IMR-90 (cell line): ENCODE measurements around the gene CLEC11A. TPM values are rescaled to one million over a fixed set of nuclear protein-coding genes. Genes with fewer than 3 reads are reported as not detected.

Experiments used
- ATAC-seq: fragments of 200-7000 bp; cut with Tn5 transposase; 2 replicates; pipeline ENCODE4 v1.9.1; 2020; ENCODE audit warnings: low read depth, mild to moderate bottlenecking, moderate library complexity
- BruUV-seq: library from RNA; stranded (reverse); fragments of 400-500 nt; replicated peaks from 2 replicates; lab custom pipeline; 2021; lab: Mats Ljungman, UMichigan
- CTCF ChIA-PET: fragments of 300-600 bp; formaldehyde crosslinking; extraction: SDS; loops from one replicate; lab custom pipeline; 2021; ENCODE audit warnings: antibody characterized with exemption; lab: Yijun Ruan, JAX
- POLR2A ChIA-PET: fragments of 300-600 bp; sonication (Branson Sonifier 250); formaldehyde crosslinking; loops from one replicate; lab custom pipeline; 2022; ENCODE audit warnings: antibody characterized with exemption; ENCODE audit not compliant: unreplicated experiment; lab: Charles Lee
- DNase-seq: peaks from one replicate; pipeline ENCODE4 v3.0.0; 2013
- H2AFZ ChIP-seq: replicated peaks from 2 replicates; pipeline ENCODE3; 2013; ENCODE audit warnings: low read length, mild to moderate bottlenecking; ENCODE audit not compliant: poor library complexity
- H2AK5ac ChIP-seq: 2 replicates; pipeline ENCODE4 v1.6.1; 2013; ENCODE audit warnings: low read depth, low read length, inconsistent platforms
- H2AK9ac ChIP-seq: replicated peaks from 2 replicates; pipeline ENCODE3; 2013; ENCODE audit warnings: mild to moderate bottlenecking, low read depth, low read length, moderate library complexity; ENCODE audit not compliant: poor library complexity
- H2BK120ac ChIP-seq: 2 replicates; pipeline ENCODE4 v1.6.1; 2013; ENCODE audit warnings: low read depth, low read length, inconsistent platforms
- H2BK15ac ChIP-seq: 3 replicates; pipeline ENCODE4 v1.6.1; 2013; ENCODE audit warnings: low read depth, low read length, inconsistent platforms
- H2BK20ac ChIP-seq: 2 replicates; pipeline ENCODE4 v1.6.1; 2013; ENCODE audit warnings: low read depth, mild to moderate bottlenecking, inconsistent platforms, low read length, moderate library complexity
- H2BK5ac ChIP-seq: 2 replicates; pipeline ENCODE4 v1.6.1; 2013; ENCODE audit warnings: mild to moderate bottlenecking, low read depth, low read length, inconsistent platforms; ENCODE audit not compliant: poor library complexity, severe bottlenecking
- H3K14ac ChIP-seq: replicated peaks from 2 replicates; pipeline ENCODE4 v1.6.1; 2013; ENCODE audit warnings: low read depth, low read length, inconsistent platforms
- H3K18ac ChIP-seq: 2 replicates; pipeline ENCODE4 v1.6.1; 2013; ENCODE audit warnings: low read depth, low read length, control low read depth
- H3K23ac ChIP-seq: 2 replicates; pipeline ENCODE4 v1.6.1; 2013; ENCODE audit warnings: low read depth, low read length, inconsistent platforms
- H3K27ac ChIP-seq: 2 replicates; pipeline ENCODE4 v1.5.1; 2013; ENCODE audit warnings: mild to moderate bottlenecking, control low read depth, low read length; ENCODE audit not compliant: insufficient read depth
- H3K27me3 ChIP-seq: 2 replicates; pipeline ENCODE4 v1.6.1; 2013; ENCODE audit warnings: low read length; ENCODE audit not compliant: control insufficient read depth, insufficient read depth
- H3K36me3 ChIP-seq: 2 replicates; pipeline ENCODE4 v1.6.1; 2013; ENCODE audit warnings: low read length, mixed read lengths; ENCODE audit not compliant: control insufficient read depth, insufficient read depth
- H3K4ac ChIP-seq: 2 replicates; pipeline ENCODE4 v1.6.1; 2013; ENCODE audit warnings: low read depth, low read length, inconsistent platforms
- H3K4me1 ChIP-seq: 2 replicates; pipeline ENCODE4 v1.6.1; 2013; ENCODE audit warnings: low read length, mixed read lengths; ENCODE audit not compliant: control insufficient read depth, insufficient read depth
- H3K4me2 ChIP-seq: 2 replicates; pipeline ENCODE4 v1.6.1; 2013; ENCODE audit warnings: low read depth, mild to moderate bottlenecking, control low read depth, low read length, moderate library complexity
- H3K4me3 ChIP-seq: 2 replicates; pipeline ENCODE4 v1.5.1; 2013; ENCODE audit warnings: low read depth, mild to moderate bottlenecking, control low read depth, low read length, moderate library complexity; ENCODE audit not compliant: insufficient read depth
- H3K56ac ChIP-seq: 2 replicates; pipeline ENCODE4 v1.6.1; 2013; ENCODE audit warnings: low read length, inconsistent platforms; ENCODE audit not compliant: insufficient read depth; ENCODE audit errors: extremely low read depth
- H3K79me1 ChIP-seq, 2 experiments: 2 replicates each; pipeline ENCODE4 v1.6.1; 2013; ENCODE audit warnings: low read length in 2 of 2, inconsistent platforms in 1 of 2, low read depth in 1 of 2
- H3K9ac ChIP-seq: 2 replicates; pipeline ENCODE4 v1.6.1; 2013; ENCODE audit warnings: low read depth, low read length, control low read depth
- H3K9me1 ChIP-seq: 2 replicates; pipeline ENCODE4 v1.6.1; 2013; ENCODE audit warnings: low read length, inconsistent platforms; ENCODE audit not compliant: insufficient read depth
- H3K9me3 ChIP-seq: 2 replicates; pipeline ENCODE4 v1.6.1; 2013; ENCODE audit warnings: low read length; ENCODE audit not compliant: control insufficient read depth, insufficient read depth
- H4K20me1 ChIP-seq: 2 replicates; pipeline ENCODE4 v1.6.1; 2013; ENCODE audit warnings: low read length, inconsistent platforms; ENCODE audit not compliant: insufficient read depth
- H4K5ac ChIP-seq: 2 replicates; pipeline ENCODE4 v1.6.1; 2013; ENCODE audit warnings: mild to moderate bottlenecking, low read depth, low read length, control low read depth
- H4K8ac ChIP-seq, 2 experiments: 2 replicates each; pipeline ENCODE4 v1.6.1; 2013; ENCODE audit warnings: low read depth in 2 of 2, low read length in 2 of 2, control low read depth in 1 of 2, inconsistent platforms in 1 of 2
- H4K91ac ChIP-seq: 2 replicates; pipeline ENCODE4 v1.6.1; 2013; ENCODE audit warnings: low read depth, low read length, inconsistent platforms; ENCODE audit not compliant: insufficient read depth
- BHLHE40 ChIP-seq: fragments of 150-350 bp; IDR thresholded peaks from 2 replicates; pipeline ENCODE4 v1.6.1; 2016; ENCODE audit warnings: mild to moderate bottlenecking, low read depth, low read length
- CEBPB ChIP-seq: IDR thresholded peaks from 2 replicates; pipeline ENCODE4 v1.6.1; 2012; ENCODE audit warnings: low read depth, low read length, improper control_type of control experiment
- CHD1 ChIP-seq: IDR thresholded peaks from 2 replicates; pipeline ENCODE4 v1.6.1; 2012; ENCODE audit warnings: low read depth, low read length, improper control_type of control experiment
- FOS ChIP-seq: fragments of 150-350 bp; IDR thresholded peaks from 2 replicates; pipeline ENCODE4 v1.6.1; 2016; ENCODE audit warnings: low read depth, low read length
- MAFK ChIP-seq: IDR thresholded peaks from 2 replicates; pipeline ENCODE4 v1.6.1; 2012; ENCODE audit warnings: low read depth, low read length, improper control_type of control experiment
- MAZ ChIP-seq: IDR thresholded peaks from 2 replicates; pipeline ENCODE4 v1.6.1; 2012; ENCODE audit warnings: low read depth, mild to moderate bottlenecking, low read length, improper control_type of control experiment, moderate library complexity, borderline replicate concordance
- MXI1 ChIP-seq: IDR thresholded peaks from 2 replicates; pipeline ENCODE4 v1.6.1; 2012; ENCODE audit warnings: low read depth, mild to moderate bottlenecking, low read length, moderate library complexity, borderline replicate concordance
- NFE2L2 ChIP-seq: fragments of 150-350 bp; IDR thresholded peaks from 2 replicates; pipeline ENCODE4 v1.6.1; 2016; ENCODE audit warnings: low read depth, mild to moderate bottlenecking, low read length
- POLR2A ChIP-seq: IDR thresholded peaks from 2 replicates; pipeline ENCODE4 v1.6.1; 2012; ENCODE audit warnings: mild to moderate bottlenecking, low read depth, low read length
- RAD21 ChIP-seq: IDR thresholded peaks from 2 replicates; pipeline ENCODE4 v1.6.1; 2012; ENCODE audit warnings: low read length, improper control_type of control experiment
- RCOR1 ChIP-seq: IDR thresholded peaks from 2 replicates; pipeline ENCODE4 v1.6.1; 2012; ENCODE audit warnings: mild to moderate bottlenecking, low read length, improper control_type of control experiment; ENCODE audit not compliant: insufficient replicate concordance
- RFX5 ChIP-seq: IDR thresholded peaks from 2 replicates; pipeline ENCODE4 v1.8.0; 2012; ENCODE audit warnings: low read depth, mild to moderate bottlenecking, low read length, moderate library complexity
- SMC3 ChIP-seq: fragments of 150-350 bp; IDR thresholded peaks from 2 replicates; pipeline ENCODE4 v1.6.1; 2016; ENCODE audit warnings: low read depth, mild to moderate bottlenecking, antibody characterized with exemption, low read length, moderate library complexity
- USF2 ChIP-seq: fragments of 150-350 bp; IDR thresholded peaks from 2 replicates; pipeline ENCODE4 v1.6.1; 2017; ENCODE audit warnings: mild to moderate bottlenecking, antibody characterized with exemption, low read length, low read depth
- WGBS, 2 experiments: methylation state at CpG; one replicate each; pipeline versions ENCODE4 v1.1.5 to v1.1.7; 2013; ENCODE audit warnings: missing lambda C conversion rate in 2 of 2; ENCODE audit not compliant: insufficient read length in 1 of 2; ENCODE audit errors: extremely low coverage in 2 of 2; 5-methylcytosine and 5-hydroxymethylcytosine counted together
- dilution Hi-C: fragments of 300-500 bp; cut with HindIII; formaldehyde crosslinking; loops from one replicate; pipeline ENCODE4 v1.14.3; 2018; ENCODE audit warnings: low sequenced_read_pairs; ENCODE audit not compliant: unreplicated experiment
- in situ Hi-C: fragments of 300-500 bp; cut with MboI; formaldehyde crosslinking; loops from 3 replicates; pipeline ENCODE4 v1.14.3; 2019; ENCODE audit warnings: low sequenced_read_pairs, inconsistent platforms, mixed read lengths
- intact Hi-C: fragments of 100-400 bp; cut with micrococcal nuclease; formaldehyde crosslinking; loops from 2 replicates; pipeline ENCODE4 v1.10.0; 2022
- polyA plus RNA-seq, 3 experiments: library from polyadenylated mRNA; depleted of rRNA; stranded (reverse); fragments of >200 nt; gene quantifications; 2 replicates each; pipeline ENCODE4 v1.2.3, GENCODE V29; 2012; ENCODE audit warnings: low replicate concordance in 1 of 3
- total RNA-seq: library from RNA; depleted of rRNA; stranded (reverse); fragments of >200 nt; gene quantifications from 2 replicates; pipeline ENCODE4 v1.2.3, GENCODE V29; 2012
- TF ChIP-seq, protein P1 (sequence below): fragments of 150-350 bp; IDR thresholded peaks from 2 replicates; pipeline ENCODE4 v1.6.1; 2016; ENCODE audit warnings: low read depth, mild to moderate bottlenecking, low read length, moderate library complexity, borderline replicate concordance

The CLEC11A gene
- total and polyA plus RNA-seq, 2 of the 4 experiments (the other 2 are of a cell fraction), result 17.0 to 152 TPM

GRCh38 chr19:50713556-50714236 is 9.5 kb upstream of the CLEC11A start:
- ATAC-seq, result no peak
- TF ChIP-seq MAZ (no peak), CEBPB (no peak), RAD21 (no peak), USF2 (no peak), BHLHE40 (no peak), FOS (no peak), CHD1 (no peak), SMC3 (no peak), MXI1 (no peak), RFX5 (no peak), RCOR1 (no peak), NFE2L2 (no peak), POLR2A (no peak), MAFK (no peak)
- TF ChIP-seq, protein P1, sequence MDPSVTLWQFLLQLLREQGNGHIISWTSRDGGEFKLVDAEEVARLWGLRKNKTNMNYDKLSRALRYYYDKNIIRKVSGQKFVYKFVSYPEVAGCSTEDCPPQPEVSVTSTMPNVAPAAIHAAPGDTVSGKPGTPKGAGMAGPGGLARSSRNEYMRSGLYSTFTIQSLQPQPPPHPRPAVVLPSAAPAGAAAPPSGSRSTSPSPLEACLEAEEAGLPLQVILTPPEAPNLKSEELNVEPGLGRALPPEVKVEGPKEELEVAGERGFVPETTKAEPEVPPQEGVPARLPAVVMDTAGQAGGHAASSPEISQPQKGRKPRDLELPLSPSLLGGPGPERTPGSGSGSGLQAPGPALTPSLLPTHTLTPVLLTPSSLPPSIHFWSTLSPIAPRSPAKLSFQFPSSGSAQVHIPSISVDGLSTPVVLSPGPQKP, result no peak

More at GRCh38 chr19:50713556-50714236, 9.5 kb upstream of the CLEC11A start:
- Histone ChIP-seq H3K4me3 (no peak overlapping the region), H3K27me3 (no peaks in the 10 kb centered on the region), H3K23ac (no peak overlapping the region), H2AK9ac (no peak overlapping the region), H2BK5ac (no peak overlapping the region), H2BK15ac (no peak overlapping the region), H3K9me1 (no peaks in the 10 kb centered on the region; the same call in 1 of the 2 replicates), H3K27ac (no peak overlapping the region), H3K18ac (no peak overlapping the region), H3K79me1 (peaks cover 0 to 8% of the 10 kb centered on the region in 2 experiments; a peak in 1 of 4 replicates), H3K56ac (no peak overlapping the region), H3K4me2 (no peak overlapping the region), H4K20me1 (0 out of 2 replicates have a peak, but pooled peaks cover 3% of the 10 kb centered on the region), H3K14ac (no peak overlapping the region), H4K8ac (no peak overlapping the region), H3K9me3 (no peaks in the 10 kb centered on the region), H3K4me1 (peaks cover 2% of the 10 kb centered on the region; the same call in 1 of the 2 replicates), H2AFZ (no peak overlapping the region), H3K9ac (no peak overlapping the region), H4K5ac (no peak overlapping the region), H2BK20ac (no peak overlapping the region), H3K4ac (no peak overlapping the region), H2AK5ac (no peak overlapping the region), H3K36me3 (peaks cover 4% of the 10 kb centered on the region), H4K91ac (no peak overlapping the region), H2BK120ac (no peak overlapping the region)
- in situ Hi-C loops (no loop called here), dilution Hi-C loops (no loop called here), intact Hi-C loops (no loop called here)
- no peak for DNase-seq
- BruUV-seq, result no TSS peak
- CTCF ChIA-PET, result interaction anchor here (0.6 to 1.1 kb wide), 2 partner anchors 11 to 52 kb away, joined by 3 to 6 read pairs; no protein-coding TSS in a partner anchor
- 89% methylated on average over 5 of the region's 22 CpGs; no CpG with 5 or more reads in 1 of the 2 experiments for WGBS, 2 experiments
- POLR2A ChIA-PET, result no interaction called here
